NCI-H510A treated with DMSO at 0.1 percent for 48 hours (cell line): ENCODE measurements around the gene GRIN3A.

Experiments used
- DNase-seq: peaks from one replicate; lab custom pipeline; 2025; lab: John Stamatoyannopoulos, UW

Gene GRIN3A

GRCh38 chr9:101705135-101705661 is 33.2 kb downstream of the GRIN3A start:
- DNase-seq = no peak

DNA sequence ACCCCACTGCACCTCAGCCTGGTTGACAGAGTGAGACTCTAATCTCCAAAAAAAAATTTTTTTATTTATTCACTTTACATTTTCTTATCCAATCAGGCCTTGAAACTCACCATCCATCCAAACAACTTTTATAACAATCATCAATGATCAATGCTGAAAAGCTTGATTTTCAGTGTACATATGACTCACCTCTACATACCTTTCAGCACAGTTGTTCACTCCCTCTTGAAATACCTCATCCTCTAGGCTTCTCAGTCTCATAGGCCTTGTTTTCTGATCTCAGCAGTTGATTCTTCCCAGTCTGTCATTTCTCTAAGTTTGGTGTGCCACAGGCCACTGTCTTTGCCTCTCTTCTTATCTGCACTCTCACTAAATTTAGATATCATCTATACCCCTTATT is 36.2 kb downstream of the GRIN3A start:
- DNase-seq = no peak

GRCh38 chr9:101693546-101694336 is 44.7 kb downstream of the GRIN3A start:
- DNase-seq = no peak

GRCh38 chr9:101691657-101692056 is 46.8 kb downstream of the GRIN3A start:
- DNase-seq = no peak

- DNase-seq = no peak
Measured at GRCh38 chr9:101689039-101689438, 49.4 kb downstream of the GRIN3A start.

DNA sequence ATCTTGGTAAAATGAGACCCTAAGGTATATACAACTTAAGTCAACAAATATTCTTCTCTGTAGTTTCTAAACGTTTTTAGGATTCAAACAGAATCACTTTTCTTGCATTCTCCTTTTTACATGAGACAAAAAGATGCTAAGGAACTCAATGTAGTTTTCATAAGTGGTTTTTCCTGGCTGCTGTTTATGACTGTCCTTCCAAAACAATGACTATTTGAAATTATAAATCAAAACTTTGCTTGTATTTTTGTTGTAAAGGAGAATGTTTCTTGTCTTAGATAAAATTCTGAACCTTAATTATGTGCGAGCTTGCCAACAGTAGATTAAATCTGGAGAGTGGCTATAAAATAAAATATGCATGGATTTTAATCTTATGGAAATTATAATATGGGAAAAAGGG is 53.8 kb downstream of the GRIN3A start:
- no peak for DNase-seq

DNA sequence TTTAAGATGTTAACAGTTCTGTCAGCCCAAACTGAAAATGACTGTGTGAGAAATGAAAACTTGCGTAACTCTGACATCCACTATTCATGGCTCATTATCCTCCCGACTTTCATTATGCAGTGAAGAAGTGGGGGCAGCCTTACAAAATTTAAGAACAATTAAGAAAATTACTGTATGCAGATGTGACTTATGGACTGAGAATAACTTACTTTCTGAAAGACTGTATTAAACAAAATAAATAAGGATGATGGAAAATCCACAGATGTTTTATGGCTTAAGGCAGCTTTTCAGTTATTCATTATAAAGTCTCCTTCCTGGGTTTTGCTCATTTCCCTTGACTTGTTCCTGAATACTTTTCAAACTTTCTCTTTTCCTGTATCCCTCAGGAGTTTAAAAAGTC is 55.2 kb downstream of the GRIN3A start:
- no peak for DNase-seq

DNA sequence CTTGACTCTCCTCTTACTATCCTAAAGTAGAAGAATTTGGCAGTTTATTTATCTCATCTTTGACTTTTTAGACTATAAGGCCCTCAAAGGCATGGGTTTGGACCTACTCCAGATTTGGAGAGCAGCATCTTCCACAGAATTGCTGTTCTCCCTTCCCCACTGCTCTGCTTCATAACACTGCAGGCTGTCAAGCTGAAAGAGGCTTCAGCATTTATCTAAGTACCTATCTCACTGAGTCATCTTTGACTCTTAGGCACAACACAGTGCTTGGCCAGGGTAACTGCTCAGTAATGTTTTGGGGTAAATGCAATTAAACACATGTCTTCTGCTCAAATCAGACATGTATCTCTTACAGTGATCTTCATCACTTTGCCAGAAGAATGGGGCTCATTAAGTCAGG is 60.6 kb downstream of the GRIN3A start:
- no peak for DNase-seq

DNA sequence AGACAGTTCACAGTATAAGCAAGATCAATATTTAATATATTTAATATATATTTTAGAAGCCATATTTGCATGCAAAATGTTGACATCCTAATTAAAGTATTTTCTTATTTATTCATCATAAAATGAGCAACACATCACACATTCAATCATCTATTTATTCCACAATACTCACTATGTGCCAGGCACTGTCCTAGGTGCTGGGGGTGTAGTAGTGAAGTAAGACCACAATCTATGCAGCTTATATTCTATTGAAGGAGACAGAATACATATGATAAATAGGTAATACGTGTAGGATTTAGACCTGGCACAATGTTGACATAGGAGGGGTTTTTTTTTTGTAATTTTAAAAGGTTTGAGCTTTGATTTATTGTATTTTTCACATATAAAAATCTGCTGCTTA is 63.1 kb downstream of the GRIN3A start:
- no peak for DNase-seq

DNA sequence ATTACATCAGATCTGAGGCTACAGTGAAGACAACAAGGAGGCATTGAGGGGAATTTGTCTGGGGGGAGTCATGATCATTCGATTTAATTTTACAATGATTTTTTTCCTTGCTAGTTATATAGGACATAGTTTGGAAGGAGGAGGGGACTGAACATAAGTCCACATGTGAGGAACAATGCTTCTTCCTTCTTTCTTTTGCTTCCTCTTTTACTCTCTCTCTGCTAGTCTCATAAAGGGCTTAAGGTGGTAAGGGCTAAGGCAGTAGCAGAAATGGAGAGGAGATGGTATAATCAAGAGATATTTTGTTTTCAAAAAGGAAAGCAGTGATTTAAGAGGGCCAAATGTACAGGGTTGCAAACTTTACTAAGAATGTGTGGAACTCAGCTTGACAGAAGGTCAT is 64.3 kb downstream of the GRIN3A start:
- no peak for DNase-seq

DNA sequence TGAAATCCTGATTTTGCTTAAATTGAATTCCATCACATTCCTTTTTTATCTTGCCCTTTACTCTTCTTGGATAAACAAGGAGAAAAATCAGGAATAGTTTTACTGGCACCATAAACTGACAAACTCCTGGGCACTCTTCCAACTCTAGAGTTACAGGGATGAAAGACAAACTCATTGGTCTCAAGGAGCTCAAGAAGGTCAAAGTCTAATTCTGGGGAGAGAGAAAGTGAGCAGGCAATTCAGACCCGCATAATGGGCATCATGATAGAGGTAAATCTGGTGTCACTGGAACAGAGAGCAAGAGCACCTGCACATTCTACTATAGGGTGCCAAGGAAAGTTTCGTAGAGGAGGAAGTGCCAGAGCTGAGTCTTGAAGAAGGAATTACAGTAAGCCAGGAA is 64.8 kb downstream of the GRIN3A start:
- no peak for DNase-seq

GRCh38 chr9:101671567-101671966 is 66.9 kb downstream of the GRIN3A start:
- no peak for DNase-seq

DNA sequence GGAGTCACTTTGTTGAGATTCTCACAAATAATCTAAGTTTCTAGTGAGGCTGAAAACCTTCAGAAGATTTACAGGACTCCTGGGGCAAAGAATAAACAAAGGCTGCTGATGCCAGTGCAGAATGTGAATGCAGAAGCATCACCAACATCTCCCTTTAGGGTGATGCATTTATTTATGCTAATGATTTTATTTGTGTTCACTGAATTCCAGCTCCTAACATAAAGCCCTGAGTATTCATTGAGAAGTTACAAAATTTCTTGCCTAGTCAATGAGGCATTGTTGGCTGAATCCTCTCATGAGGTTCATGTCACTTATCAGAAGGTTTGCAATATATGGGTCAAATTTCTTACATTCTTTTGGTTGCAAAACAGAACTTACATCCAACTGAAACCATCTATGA is 70.0 kb downstream of the GRIN3A start:
- DNase-seq = no peak

DNA sequence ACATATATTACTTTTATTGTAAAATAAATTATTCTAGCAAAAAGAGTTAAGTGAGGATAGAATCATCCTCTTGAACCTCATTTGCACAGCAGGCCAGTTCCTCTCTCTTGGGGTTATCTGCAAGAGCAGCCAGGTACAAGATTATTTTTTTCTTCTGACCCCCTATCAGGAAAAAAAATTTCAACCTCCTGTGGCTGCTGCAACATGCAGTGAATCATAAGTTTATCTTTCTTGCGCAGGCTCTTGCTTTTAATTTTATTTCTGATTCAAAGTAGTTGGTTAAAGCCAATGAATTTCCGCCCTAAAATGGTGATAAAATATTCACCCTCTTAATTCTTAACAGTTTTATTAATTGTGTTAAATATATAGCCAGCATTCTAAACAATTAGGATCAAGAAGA is 74.0 kb downstream of the GRIN3A start:
- no peak for DNase-seq

DNA sequence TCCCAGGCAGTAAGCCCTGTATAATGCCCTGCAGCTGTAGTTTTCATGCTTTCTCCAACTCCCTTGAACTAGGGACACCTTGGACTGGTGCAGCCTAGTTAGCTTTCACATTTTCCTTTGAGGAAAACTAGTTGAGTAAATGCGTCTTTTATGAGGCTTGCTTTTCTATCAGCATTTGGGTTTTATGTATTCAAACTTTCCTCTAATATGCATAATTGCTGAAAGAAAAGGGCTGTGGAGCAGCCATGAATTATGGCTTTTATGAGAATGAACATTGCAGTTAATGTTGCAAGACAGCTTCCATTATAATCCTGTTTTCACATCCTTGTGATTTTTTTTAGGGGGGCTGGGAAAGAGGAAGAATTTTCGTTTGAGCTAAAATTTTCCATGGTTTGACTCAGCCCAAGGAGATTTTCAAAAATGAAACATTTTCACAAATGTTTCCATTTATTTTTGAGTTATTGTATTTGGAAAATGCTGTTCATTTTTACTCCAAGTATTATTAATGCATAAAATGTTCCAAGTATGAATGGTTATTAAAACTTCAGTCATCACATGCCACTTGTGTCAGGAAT is 85.8 kb downstream of the GRIN3A start:
- DNase-seq = no peak

DNA sequence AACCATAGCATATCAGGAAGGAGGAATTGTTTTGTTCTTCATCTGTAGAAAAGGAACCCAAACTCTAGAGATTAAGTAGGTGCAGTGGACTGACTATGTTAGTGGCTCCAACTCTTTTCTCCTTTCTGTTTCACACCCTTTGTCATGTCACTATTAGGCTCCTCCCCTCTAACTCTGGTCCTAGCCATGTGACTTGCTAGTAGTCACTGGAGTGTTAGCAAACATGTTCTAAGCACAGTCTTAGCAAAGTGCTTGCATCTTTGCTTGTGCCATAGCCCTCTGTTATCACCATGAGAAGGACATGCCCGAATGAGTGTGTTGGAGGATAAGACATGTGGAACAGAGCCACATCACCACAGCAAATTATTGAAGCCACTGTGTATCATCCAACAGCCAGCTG is 88.3 kb downstream of the GRIN3A start:
- DNase-seq = no peak

GRCh38 chr9:101648493-101648892 is 90.0 kb downstream of the GRIN3A start:
- no peak for DNase-seq

- no peak for DNase-seq
Measured at GRCh38 chr9:101639785-101640665, 98.4 kb downstream of the GRIN3A start.

DNA sequence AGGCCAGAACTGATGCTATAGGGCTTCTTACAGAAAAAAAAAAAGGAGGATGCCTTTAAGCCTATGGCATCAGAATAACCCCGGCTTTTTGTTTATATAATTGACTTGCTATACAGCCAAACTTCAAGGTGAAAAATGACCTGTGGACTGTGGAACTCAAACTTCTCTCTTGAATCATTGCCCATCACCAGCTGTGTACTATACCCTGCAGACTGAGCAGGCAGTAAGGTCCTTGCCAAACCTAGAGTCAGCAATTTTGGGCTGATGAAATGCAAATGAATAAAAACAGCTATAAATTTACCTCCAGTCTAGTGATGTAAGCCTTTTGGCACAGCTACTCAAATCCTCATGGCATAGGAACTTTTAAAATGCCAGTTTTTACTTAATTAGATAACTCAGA is 99.1 kb downstream of the GRIN3A start:
- DNase-seq = no peak

GRCh38 chr9:101636247-101636646 is 102.2 kb downstream of the GRIN3A start:
- no peak for DNase-seq

DNA sequence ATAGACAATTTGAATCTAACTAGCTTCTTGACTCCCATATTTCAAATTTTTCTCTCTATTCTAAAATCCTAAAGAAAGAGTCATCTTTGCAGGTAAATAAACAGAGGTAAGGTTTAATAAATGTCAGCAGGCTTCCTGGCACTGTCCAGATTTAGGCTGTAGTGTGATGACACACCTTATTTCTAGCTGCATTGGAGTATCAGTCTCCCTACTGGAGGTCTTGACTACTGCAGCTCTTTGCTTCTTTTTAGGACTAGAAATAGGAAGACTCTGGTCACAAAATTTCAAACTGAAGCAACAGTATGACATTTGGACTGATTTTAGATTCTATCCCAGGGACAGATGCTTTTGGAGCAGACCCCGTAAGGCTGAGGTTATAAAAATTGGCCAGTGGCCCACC is 103.0 kb downstream of the GRIN3A start:
- no peak for DNase-seq

DNA sequence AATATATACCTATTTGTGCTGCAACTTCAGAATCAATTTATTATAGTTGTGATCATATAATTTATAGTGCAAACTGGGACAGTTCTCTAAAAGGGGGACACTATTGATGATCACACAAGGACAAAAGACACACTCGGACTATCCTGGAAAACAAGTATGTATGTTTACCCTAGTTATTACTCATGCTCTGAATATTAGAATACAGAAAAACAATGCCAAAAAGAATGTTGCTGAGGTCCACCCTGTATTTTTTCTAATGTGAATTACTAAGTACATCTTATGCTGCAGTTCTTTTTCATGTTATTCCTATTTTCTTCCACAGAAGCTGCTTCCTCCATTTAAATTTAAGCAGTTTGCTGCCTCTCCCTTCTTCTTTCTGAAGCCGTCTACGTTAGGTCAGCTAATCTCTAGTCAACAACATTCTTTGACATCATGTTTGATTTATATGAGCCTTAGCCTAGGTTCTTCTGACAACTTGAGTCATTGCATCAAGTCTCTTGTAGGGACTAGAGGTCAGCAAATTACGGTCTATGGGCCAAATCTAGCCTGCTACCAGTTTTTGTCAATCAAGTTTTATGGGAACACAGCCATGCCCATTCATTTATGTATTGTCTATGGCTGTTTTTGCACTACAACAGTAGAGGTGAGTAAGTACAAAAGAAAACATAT is 103.6 kb downstream of the GRIN3A start:
- DNase-seq = no peak
